Measurements from ENCODE around the gene TFEB.

TFEB gene

DNA sequence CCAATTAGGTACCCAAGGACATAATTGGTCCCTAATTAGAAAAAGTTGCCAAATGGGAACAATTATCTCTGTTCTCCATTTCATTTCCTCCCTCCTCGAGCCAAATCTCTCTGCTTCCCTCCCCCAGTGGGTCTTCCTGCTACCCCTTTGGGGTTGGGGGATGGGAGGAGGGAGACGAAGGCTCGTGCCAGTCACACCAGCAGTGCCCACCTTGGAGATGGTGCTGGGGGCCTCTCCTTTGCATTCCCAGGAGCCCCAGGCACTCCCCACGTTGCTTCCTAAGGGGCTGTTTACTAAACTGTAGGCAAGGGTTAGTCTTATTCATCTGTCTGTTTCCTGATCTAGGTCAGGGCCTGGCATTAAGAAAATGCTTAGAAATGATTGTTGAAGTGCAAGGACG, 64.0 kb downstream of the TFEB start:
- no peak for DNase-seq

DNA sequence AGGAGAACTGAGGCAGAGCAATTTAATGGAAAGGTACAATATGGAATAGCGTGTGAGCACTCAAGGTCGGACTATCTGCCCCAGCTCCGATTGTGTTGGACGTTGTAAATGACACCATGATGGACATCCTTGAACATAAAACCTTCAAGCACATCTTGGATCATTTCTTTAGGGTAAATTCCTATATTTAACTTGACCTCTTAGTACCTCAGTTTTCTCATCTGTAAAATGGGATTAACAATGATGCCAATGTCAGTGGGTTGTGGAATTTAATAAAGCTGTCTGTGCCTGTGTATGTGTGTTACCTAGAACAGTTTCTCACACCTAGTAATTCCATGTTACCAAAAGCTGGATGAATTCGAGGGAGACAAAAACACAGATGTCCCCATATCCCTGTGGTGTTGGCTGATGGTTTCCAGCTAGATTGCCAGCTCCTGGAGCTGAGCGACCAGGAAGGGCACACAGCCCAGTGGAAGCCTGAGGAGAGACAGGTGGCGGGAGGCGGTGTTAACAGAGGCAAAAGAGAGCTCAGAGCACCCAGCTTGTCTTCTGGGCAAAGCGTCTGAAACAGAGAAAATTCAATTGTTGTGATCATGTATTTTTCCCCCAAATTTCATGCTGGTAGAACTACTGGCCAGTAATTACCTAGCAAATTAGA, 64.6 kb downstream of the TFEB start:
- no peak for DNase-seq

DNA sequence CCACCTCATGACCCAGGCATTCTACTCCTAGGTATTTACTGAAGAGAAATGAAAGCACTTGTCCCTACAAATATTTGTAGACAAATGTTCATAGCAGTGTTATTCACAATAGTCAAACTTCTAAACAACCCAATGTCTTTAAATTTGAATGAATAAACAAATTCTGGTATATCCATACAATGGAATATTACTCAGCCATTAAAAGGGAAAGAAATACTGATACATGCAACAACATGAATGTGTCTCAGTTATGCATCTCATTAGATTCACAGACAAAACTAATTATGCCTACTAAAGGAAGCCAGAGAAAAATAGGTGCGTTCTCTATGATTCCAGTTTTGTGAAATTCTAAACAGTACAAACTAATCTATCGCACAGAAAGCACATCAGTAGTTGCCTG, 66.4 kb downstream of the TFEB start:
- no peak for DNase-seq

DNA sequence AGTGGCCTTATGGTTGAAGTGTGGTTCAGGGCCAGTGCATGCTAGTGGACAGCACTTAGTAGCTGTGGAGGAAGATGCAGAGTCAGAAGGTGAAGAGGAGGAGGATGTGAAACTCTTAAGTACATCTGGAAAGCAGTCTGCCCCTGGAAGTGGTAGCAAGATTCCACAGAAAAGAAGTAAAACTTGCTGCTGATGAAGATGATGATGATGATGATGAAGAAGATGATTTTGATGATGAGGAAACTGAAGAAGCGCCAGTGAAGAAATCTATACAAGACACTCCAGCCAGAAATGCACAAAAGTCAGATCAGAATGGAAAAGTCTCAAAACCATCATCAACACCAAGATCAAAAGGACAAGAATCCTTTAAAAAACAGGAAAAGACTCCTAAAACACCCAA, 68.2 kb downstream of the TFEB start:
- DNase-seq: no peak

DNA sequence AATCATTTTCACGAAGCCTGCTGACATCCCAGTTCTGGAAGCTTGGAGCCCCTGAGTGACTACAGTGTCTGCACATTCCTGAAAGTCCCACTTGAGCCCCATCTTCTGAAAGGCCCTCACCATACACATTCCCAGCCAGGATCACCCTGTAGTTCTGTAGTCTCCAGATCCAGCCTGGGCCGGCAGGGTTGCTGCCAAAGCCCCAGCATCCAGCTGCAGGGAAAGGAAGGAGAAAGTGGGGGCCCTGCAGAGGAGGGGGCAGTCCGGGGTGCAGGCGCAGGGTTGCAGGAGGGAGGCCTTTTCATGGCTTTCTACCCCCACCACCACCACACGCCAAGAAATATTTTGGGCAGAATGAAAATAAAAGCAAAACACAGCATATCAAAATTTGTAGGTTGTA, 71.1 kb downstream of the TFEB start:
- no peak for DNase-seq

DNA sequence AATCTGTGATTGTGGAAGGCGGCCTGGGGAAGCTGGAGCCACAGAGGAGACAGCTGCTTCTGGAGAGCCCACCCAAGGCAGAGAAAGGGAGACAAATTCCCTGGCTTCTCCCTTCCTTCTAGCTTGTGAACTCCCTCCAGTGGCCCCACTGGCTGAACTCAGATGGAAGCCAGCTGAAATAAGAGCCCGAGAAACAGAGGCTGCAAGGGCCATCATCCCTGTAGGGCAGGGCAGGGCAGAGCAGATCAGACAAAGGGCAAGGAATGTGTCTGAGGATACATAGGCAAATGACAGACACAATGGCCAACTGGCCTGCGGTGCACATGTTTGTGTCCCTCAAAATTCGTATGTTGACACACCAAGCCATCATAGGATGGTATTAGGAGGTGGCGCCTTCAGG, 71.8 kb downstream of the TFEB start:
- DNase-seq: no peak

DNA sequence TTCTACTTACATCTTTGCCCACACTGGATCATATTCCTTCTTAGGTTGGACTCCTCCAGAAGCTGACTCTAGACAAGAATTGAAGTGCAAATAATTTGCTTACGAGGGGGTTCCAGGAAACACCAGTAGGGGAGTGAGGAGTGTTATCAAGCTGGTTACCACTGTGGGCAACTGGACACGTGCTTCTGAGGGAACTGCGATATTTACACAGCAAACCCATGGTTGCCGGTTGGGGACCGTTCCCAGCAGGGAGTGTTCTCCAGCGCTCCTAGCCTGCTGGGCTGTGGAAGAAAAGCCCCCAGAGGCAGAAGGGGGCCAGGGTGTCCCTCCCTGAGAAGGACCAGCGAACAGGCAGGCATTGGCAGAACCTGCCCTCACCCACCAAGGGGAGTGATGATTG, 75.5 kb downstream of the TFEB start:
- no peak for DNase-seq

DNA sequence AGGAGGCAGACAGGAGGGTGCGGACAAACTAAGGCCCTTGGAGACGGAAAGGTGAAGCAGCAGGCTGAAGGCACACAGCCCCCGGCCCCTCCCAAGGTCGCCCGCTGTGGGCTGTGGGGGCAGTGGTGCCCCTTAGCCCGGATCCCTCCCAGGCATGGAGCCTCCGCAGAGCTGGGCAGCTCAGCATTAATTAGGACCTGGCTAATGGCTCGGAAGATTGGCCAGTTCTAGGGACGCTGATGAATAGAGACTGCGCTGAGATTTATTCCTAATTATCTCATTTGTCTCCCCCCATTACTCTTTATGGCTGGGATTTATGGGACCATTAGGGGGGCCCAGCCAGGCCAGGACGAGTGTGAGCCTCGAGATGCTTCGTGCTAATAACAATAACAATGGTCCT, 76.8 kb downstream of the TFEB start:
- DNase-seq: no peak

DNA sequence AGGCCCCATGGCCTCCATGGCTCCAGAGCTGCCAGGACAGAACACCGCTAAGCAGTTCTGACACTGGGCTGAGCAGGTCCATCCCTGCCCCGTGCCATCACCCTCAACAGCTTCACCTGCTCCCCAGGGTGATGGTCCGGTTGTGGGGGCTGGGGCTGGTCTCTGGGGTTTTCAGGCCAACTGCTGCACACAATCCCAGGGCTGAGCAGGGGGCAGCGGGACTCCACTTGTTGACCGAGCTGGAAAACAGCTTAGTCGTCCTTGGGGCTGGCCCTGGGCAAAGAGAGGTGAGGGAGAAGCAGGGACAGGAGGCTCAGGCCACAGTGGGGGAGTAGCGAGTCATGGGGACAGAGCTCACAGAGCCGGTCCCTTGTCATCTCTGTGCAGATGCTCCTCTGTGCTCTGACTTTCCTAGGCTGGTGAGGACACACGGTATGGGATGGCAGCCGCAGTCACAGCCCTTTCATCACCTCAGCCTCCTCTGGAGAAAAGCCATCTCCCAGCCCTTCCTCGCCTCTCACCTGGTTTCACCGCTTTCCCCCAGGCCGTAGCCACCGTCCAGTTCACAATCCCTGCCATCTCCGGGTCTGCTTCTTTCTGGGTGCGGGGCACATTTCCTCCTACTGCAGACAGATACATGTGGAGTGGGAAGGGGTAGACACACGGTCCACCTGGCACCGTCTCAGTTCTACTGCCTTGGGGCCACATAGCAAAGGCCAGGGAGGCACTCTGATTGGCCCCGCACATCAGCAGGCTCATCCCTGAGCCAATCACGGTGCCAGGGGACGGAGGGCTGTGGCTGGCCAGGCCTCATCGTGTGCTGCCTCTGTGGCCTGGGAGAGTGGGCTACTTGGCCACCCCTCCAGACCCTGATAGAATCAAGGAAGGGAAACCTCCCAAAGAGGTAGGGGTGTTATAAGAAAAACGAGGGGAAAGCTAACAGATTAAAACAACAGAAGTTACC, 78.0 kb downstream of the TFEB start:
- no peak for DNase-seq

DNA sequence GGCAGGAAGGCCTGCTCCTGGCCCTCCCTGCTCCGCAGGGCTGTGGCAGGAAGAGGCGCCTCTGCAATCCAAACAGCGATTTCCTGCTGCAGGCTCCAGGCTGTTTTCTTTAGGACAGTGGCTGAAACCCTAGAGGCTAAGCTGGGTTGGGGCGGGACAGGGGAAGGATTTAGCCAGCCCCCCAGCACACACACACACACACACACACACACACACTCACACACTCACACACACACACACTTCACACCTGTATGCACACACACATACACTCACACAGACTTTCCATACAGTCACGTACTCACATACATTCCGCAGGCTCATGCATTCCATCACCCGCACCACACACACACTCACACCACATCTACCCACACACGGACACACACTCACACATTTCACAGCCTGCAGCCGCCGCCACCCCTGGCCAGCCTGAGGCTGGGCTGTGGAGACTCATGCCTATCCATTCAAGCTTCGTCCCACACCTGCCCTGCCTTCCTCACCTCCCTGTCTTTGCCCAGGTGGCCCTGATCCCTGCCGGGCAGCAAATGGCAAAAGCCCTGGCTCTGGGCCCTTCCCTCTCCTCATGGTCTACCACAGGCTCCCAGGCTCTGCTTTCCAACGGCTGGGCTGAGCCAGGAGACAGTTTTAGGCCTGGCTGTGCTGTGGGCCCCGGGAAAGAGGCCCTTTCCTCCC, 79.3 kb downstream of the TFEB start:
- no peak for DNase-seq

DNA sequence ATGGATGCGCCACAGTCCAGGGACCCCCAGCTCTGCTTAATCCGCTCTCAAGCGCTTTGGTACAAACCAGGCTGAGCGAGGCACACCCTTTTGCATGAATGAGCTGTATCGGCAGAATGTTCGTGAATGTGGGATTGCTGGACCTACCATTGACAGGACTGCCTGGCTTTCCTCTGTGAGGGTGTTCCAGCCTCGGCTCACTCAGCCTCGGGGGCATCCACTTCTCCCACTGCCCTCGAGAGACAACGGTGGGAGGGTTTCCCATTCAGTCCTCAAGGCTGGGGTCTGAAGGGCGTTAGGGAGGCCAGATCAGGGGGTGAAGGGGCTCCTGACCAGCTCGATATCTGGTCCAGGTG, 79.8 kb downstream of the TFEB start:
- no peak for DNase-seq

DNA sequence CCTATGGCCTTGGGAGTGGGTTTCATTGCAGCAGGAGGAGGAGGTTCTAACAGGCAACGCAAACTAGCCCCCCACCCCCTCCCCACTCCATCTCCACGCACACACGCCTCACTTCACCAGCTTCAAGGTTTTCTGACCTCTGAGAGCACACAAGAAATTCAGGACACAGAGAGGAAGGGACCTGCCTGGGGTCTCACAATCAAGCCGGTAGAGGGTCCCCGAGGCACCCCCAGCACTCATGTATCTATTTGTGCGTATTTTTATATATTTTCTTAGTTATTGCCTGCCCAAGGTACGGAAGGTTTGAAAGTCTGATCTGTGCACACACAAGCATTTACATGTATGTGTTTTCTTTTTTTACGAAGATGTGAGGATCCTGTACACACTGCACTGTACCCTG, 80.2 kb downstream of the TFEB start:
- no peak for DNase-seq

DNA sequence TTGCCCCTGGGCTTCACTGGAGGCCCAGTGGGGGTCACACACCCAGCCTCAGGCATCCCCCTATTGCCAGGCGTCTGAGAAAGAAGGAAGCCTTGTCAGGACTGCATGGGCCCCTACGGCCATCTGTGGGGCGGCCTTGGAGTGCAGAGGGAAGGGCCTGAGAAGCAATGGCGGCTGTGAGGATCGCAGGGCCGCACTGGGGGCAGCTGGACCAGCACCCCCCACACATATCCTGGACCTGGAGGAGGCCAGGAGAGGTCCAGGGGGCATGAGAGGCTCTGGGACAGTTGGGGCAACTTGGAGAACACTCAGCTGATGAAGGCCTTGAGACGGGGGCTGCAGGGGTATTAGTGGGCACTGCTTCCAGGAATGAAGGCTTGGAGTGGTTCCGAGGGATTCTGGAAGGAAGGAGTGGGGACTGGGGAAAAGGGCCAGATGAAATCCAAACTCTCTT, 80.7 kb downstream of the TFEB start:
- DNase-seq: no peak

DNA sequence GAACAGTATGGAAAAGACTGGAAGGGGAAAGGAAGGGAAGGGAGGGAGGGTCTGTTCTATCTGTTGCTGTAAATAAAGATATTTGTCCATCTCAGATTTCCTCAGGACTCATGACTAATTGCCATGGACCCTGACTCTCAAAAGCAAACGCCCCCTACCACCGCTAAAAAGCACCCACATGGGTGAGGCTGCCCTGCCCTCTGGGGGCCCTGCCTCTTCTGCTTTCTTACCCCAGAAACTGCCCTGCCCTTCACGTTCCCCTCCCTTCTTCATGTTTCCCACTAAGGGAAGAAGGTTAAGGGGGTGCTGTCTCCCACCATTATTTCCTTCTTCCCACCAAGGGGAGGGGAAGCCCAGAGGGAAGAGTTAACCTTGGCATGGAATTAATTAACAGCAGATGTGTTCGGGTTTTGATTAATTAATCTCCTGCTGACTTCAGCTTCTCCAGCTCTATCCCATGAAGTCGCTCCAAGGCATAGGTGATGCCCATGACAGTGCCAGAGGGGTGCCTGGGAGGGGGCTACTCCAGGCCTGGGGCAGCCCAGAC, 81.2 kb downstream of the TFEB start:
- no peak for DNase-seq

DNA sequence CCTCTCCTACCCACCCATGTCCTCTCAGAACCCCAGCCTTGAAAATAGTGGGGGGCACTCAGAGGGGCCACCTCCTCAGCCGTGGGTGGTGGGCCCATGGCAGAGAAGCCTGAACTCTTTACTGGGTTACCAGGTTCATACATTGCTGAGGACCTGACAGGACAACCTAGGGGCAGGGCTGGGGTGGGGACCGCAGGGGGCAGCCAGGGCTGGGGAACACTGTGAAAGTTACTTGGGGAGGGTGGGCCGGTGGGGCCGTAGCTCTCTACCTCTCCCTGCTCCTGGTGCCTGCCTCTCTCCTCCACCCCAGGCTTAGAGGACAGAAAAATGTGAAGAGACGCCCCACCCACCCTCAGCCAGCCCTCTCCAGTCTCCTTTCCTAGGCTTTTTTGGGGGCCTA, 81.7 kb downstream of the TFEB start:
- no peak for DNase-seq

DNA sequence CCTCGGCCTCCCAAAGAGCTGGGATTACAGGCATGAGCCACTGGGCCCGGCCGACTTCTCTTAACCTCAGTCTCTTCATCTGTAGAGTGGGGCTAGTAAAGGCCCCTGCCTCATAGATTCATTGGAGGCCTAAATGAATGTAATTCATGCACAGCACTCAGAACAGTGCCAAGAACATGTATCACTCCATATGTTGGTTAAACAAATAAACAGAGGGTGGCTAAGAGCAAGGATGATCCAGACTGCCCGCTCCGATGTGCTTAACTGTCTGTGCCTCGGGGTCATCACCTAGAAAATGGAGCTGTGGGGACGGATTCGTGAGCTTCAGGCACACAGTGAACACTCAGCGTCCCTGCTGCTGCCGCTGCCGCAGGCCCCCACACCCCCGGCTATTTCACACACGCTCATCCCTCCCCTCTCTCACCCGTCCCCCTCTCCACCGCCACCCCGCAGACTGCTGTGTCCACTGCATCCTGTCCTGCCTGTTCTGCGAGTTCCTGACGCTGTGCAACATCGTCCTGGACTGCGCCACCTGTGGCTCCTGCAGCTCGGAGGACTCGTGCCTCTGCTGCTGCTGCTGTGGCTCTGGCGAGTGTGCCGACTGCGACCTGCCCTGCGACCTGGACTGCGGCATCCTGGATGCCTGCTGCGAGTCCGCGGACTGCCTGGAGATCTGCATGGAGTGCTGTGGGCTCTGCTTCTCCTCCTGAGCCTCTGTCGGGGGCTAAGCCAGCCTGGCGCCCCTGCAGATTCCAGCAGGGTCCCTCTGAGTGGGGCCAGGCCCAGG, 82.3 kb downstream of the TFEB start:
- DNase-seq: no peak

DNA sequence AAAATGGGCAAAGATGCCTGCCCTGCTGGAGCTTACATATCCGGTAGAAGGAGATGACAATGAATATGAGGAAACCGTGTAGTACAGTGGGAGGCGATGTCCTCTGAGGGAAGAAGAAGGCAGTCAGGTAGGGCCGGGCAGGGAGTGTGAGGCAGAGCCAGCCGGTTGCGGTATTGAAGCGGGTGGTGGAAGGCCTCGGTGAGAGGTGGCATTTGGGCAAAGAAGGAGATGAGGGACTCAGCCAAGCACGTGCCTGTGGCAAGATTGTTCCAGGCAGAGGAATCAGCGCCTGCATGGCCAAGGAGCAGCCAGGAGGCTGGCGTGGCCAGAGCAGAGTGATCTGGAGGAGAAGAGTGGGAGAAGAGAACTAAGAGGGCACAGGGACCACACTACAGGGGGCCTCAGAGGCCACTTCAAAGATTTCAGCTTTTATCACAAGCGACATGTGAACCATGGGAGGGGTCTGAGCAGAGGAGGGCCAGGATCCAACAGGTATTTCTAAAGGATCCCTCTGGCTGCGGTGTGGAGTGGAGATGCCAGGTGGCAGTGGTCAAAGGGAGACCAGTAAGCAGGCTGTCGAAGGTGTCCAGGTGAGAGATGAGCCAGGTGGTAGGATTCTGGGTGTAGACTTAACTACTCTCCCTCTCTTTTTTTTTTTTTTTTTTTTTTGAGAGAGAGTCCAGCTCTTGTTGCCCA, 83.3 kb downstream of the TFEB start:
- DNase-seq: no peak

DNA sequence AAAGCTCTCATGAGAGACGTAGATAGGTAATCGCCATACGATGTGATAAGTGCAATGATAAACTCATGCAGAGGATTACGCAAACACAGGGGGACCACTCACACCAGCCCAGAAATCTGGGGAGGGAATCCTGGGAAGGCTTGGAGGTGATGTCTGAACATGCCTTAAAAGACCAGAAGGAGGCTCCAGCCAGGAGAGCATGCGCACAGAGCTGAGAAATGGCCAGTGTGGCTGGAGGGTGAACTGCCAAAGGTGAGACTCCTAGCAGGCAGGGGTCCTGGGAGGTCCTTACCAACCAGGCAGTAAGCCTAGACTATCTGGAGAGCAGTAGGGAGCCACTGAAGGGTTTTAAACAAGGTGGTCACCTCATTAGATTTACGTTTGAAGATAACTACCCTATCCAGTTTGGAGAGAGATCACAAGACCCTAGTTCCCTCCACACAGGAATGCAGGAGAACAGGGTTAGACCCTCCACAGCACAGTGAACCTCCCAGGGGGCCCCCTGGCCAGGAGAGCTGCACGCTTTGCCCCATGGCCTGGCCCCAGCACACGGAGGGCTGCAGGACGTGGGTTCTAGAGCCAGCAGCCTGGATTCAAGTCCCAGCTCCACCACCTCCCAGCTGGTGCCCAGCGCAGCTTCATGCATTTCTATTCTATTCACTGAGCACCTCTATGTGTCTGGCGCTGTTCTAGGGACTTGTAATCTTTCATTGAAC, 84.0 kb downstream of the TFEB start:
- DNase-seq: no peak

DNA sequence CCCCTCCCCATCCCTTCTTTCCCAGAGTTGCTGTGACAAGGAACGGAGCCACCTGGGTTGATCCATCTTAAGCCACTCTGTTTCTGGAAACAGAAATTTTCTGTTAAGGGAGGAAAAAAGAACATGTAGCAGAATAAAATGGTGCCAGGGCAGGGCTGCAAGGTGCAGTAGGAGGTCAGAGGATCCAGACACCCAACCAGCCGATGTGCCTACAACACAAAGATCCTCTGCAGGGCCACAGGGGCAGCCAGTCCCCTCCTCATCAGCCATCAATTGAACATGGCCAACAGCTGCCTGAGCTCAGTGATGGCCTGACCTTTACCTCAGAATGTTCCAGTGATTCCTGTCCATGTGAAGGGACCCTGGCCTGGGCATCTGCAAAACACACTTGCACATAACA, 85.3 kb downstream of the TFEB start:
- DNase-seq: no peak

DNA sequence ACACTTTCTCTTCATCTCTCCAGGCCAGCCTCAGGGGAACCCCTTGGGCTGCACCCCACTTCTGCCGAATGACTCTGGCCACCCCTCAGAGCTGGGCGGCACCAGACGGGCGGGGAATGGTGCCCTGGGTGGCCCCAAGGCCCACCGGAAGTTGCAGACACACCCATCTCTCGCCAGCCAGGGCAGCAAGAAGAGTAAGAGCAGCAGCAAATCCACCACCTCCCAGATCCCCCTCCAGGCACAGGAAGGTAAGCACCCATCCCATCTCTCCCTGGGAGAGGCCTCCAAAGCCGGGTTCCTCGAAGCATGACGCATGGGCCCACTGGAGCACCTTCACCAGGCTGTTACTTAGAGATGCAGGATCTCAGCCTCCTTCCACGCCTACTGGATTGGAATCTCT, 85.8 kb downstream of the TFEB start:
- no peak for DNase-seq

DNA sequence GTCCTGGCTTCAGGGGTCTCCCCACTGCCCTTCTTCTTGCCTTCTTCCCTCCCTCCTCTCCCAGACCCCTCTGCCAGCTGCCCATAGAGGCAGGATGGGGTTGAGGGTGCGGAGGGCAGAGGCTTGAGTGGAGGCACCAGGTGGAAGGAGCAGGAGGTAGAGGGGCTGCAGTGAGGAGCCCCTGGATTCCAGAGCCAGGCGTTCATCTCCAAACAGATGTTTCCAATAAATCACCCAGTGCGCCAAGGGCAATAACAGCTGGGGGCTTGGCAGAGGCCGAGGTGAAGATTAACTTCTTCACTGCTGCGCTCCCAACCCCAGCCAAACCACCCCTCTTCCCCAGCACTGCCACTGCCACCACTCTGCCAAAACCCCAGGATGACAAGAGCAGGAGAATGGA, 86.5 kb downstream of the TFEB start:
- no peak for DNase-seq

Measured in stimulated activated CD4-positive, alpha-beta T cell treated with anti-CD3 and anti-CD28 coated beads, Interleukin-4, amount 100 ng/mL, for 1 hour (primary cell).